ENCODE results near the gene SUGP1. TPM values are rescaled to one million over a fixed set of nuclear protein-coding genes. Genes with fewer than 3 reads are reported as not detected.

Gene SUGP1
- total RNA-seq, 4 donors from 2014 or later, result 29.7 to 51.0 (median 39.8) TPM

GRCh38 chr19:19238126-19238894, 82.0 kb downstream of the SUGP1 start:
- Histone ChIP-seq H3K36me3 (no peaks in the 10 kb centered on the region), H3K4me1 (no peaks in the 10 kb centered on the region), H3K4me3 (no peak overlapping the region), H3K27ac (no peak overlapping the region), H3K27me3 (peaks cover 0 to 22% (median 11%) of the 10 kb centered on the region in 3 donors), H3K9me3 (peaks cover 0 to 23% (median 9%) of the 10 kb centered on the region in 3 donors)
- ATAC-seq, result no peak
- intact Hi-C loops (cut with DNase I; ENCODE audit: low total_unique reads) (no loop called here), in situ Hi-C loops (cut with MboI; ENCODE audit: low sequenced_read_pairs in 4 of 4) (no loop called here)
- no peak for DNase-seq
- no peak for TF ChIP-seq POLR2A (IDR thresholded peaks at IDR 0.05)
- no peak for TF ChIP-seq CTCF (IDR thresholded peaks at IDR 0.05 in 4 of 5, conservative IDR thresholded peaks at IDR 0.05 in 1 of 5)

GRCh38 chr19:19236173-19236572, 84.1 kb downstream of the SUGP1 start:
- H3K9me3 ChIP-seq, result peaks cover 0 to 23% (median 9%) of the 10 kb centered on the region in 3 donors
- in situ Hi-C loops (cut with MboI; ENCODE audit: low sequenced_read_pairs in 4 of 4) (no loop called here), intact Hi-C loops (cut with DNase I; ENCODE audit: low total_unique reads) (no loop called here)
- no peak for ATAC-seq
- H3K27ac ChIP-seq, result no peak overlapping the region
- no peak overlapping the region for H3K4me3 ChIP-seq
- TF ChIP-seq CTCF (IDR thresholded peaks at IDR 0.05 in 4 of 5, conservative IDR thresholded peaks at IDR 0.05 in 1 of 5) (no peak), POLR2A (IDR thresholded peaks at IDR 0.05) (no peak)
- no peaks in the 10 kb centered on the region for H3K4me1 ChIP-seq
- no peak for DNase-seq
- peaks cover 0 to 30% (median 15%) of the 10 kb centered on the region in 3 donors for H3K27me3 ChIP-seq
- H3K36me3 ChIP-seq, result no peaks in the 10 kb centered on the region

- no peaks in the 10 kb centered on the region for H3K36me3 ChIP-seq
- no peak overlapping the region for H3K27ac ChIP-seq
- intact Hi-C loops (cut with DNase I; ENCODE audit: low total_unique reads) (no loop called here), in situ Hi-C loops (cut with MboI; ENCODE audit: low sequenced_read_pairs in 4 of 4) (no loop called here)
- ATAC-seq (no peak), DNase-seq (no peak)
- H3K4me3 ChIP-seq, result no peak overlapping the region
- H3K9me3 ChIP-seq, result peaks cover 0 to 23% (median 9%) of the 10 kb centered on the region in 3 donors
- H3K4me1 ChIP-seq, result no peaks in the 10 kb centered on the region
- H3K27me3 ChIP-seq, result peaks cover under 1 to 30% (median 4%) of the 10 kb centered on the region in 3 donors
- no peak for TF ChIP-seq POLR2A (IDR thresholded peaks at IDR 0.05)
- TF ChIP-seq CTCF (IDR thresholded peaks at IDR 0.05 in 4 of 5, conservative IDR thresholded peaks at IDR 0.05 in 1 of 5), result no peak
Measured at GRCh38 chr19:19234220-19234816, 86.0 kb downstream of the SUGP1 start.

GRCh38 chr19:19232261-19232721, 88.0 kb downstream of the SUGP1 start:
- Histone ChIP-seq H3K4me3 (no peak overlapping the region), H3K4me1 (no peaks in the 10 kb centered on the region), H3K36me3 (no peaks in the 10 kb centered on the region), H3K9me3 (peaks cover 0 to 23% (median 9%) of the 10 kb centered on the region in 3 donors), H3K27ac (no peak overlapping the region), H3K27me3 (peaks cover 13 to 39% (median 19%) of the 10 kb centered on the region in 3 donors)
- DNase-seq (no peak), ATAC-seq (no peak)
- in situ Hi-C loops (cut with MboI; ENCODE audit: low sequenced_read_pairs in 4 of 4), result no loop called here
- intact Hi-C loops (cut with DNase I; ENCODE audit: low total_unique reads), result no loop called here
- TF ChIP-seq POLR2A (IDR thresholded peaks at IDR 0.05), result no peak
- TF ChIP-seq CTCF (IDR thresholded peaks at IDR 0.05 in 4 of 5, conservative IDR thresholded peaks at IDR 0.05 in 1 of 5), result no peak
